ENCODE measurements around the gene ZNF736.
"Not testable (repeated sequence)": the region's sequence is repeated elsewhere in the genome, so short reads cannot be mapped to it uniquely, and the experiment has no call there.

The ZNF736 gene

DNA sequence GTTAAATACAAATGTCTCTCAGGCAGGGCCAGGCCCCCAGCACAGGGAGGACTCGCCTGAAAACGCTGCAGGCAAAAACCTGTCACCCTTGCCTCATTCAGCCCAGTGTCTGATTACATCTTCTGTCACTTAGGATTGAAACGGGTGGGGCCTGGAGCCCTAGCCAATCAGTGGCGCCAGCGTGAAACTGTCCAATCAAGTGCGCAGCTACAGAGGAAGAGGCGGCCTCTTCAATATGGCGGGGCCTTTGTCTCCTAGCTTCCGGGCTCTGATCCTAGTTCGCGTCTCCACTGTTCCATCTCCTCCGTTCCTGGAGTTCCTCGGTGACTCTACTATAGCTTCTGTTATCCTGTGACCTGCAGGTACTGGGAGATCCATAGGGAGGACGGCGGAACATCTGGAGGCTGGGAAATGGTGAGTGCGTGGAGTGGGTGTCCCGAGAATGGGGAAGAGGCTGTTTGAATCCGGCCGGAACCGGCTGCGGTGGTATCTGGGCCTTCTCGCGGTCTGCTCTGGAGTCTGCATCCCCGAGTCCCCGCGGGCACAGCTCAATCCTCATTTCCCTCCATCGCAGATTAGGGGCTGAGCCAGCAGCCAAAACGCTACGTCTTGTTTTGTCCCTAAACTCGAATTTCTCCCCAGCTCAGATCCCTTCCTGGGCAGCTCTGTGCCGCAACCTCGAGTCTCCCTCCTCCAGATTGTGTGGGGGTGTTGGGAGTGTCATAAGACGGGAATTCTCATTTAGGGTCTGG lies at the start of gene ZNF736:
Gene ZNF736, plus strand, starts transcription at position 222 of the 752 bp plus-strand sequence. Its CDS starts 190 bp downstream, at position 412.
- peak; percentile 55 for DNase-seq (ENCODE audit: low read depth)

DNA sequence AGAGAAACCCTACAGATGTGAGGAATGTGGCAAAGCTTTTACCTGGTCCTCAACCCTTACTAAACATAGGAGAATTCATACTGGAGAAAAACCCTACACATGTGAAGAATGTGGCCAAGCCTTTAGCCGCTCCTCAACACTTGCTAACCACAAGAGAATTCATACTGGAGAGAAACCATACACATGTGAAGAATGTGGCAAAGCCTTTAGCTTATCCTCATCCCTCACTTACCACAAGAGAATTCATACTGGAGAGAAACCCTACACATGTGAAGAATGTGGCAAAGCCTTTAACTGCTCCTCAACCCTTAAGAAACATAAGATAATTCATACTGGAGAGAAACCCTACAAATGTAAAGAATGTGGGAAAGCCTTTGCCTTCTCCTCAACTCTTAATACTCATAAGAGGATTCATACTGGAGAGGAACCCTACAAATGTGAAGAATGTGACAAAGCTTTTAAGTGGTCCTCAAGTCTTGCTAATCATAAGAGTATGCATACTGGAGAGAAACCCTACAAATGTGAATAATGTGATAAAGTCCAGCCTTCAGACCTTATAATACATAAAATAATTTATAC lies 47.3 kb upstream of the ZNF736 start:
- no peak for DNase-seq (ENCODE audit: low read depth)

DNA sequence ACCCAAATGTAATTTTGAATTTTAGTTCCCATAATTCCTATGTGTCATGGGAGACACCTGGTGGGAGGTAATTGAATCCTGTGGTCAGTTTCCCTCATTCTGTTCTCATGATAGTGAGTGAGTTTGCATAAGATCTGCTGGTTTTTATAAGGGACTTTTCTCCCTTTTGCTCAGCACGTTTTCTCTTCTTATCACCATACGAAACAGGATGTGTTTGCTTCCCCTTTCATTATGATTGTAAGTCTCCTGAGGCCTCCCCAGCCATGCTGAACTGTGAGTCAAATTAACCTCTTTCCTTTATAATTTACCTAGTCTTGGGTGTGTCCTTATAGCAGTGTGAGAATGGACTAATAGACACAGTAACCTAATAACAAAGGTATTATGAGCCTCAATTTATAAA lies 36.1 kb upstream of the ZNF736 start:
- DNase-seq (ENCODE audit: low read depth), result no peak

DNA sequence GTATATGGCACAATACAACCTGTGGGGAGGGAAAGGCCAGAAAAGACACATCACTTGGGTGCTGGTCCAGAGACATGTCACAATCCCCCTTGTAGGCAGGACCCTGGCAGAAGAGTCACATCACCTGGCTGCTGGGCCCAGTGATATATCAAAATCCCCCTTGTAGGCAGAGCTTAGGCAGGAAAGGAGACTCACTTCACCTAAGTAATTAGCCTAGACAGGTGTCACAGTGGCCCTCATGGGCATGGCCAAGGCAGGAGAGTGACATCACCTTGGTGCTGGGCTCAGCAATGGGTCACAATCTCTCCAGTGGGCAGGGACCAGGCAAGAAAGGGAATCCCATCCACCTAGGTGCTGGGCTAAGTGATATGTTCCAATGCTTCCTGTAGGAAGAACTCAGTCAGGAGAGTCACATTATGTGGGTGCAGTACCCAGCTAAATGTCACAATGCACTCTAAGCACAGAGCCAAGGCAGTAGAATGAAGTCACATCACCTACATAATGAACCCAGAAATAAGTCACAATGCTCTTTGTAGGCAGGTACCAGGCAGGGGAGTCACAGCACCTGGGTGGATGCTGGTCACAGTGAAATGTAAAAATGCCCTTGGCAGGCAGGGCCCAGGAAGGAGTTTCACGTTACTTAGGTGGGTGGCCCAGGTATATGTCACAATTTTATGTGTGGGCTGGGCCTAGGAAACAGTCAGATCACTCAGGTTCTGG lies 18.9 kb upstream of the ZNF736 start:
- no peak for DNase-seq (ENCODE audit: low read depth)

DNA sequence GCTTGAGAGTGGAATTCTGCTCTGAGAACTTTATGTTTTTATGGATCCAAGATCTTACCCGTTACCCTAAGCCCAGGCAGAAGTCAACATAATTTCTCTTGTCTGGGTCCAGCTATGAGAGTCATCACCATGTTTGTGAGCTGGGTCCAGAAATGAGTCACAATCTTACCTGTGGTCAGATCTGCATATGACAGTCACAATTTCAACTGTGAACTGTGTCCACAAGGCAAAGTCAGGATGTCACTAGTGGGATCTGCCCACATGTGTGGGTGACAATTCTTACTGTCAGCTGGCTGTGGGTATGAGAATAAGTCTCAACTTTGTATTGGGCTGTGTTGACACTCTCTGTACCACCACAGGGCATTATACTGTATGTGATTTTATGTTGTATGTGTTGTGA lies 16.3 kb upstream of the ZNF736 start:
- not testable (repeated sequence) for DNase-seq (ENCODE audit: low read depth)

DNA sequence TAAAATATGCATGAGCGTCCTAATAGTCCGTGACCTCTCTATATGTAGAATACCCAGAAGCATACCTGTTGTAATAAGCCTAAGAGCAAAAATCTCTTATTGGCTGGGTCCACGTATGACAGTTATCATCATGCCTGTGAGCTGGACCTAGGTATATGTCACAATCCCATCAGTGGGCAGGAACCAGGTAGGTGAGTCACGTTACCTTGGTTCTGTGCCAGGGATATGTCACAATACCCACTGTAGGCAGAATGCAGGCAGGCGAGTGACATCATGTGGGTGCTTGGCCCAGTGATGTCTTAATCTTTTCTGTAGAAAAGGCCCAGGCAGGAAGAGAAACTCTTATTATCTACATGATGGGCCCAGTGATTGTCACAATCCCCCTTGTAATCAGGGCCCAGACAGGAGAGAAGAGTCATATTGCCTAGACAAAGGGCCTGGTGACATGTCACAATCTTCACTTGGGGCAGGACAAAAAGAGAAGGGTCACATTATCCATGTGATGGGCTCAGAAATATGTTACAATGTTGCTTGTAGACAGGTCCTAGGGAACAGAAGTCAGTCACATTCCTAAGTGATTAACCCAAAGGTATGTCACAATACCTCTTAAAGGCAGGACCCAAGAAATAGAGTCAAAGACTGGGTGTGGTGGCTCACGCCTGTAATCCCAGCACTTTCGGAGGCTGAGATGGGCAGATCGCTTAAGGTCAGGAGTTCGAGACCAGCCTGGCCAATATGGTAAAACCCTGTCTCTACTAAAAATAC lies 12.9 kb upstream of the ZNF736 start:
- DNase-seq (ENCODE audit: low read depth), result no peak

DNA sequence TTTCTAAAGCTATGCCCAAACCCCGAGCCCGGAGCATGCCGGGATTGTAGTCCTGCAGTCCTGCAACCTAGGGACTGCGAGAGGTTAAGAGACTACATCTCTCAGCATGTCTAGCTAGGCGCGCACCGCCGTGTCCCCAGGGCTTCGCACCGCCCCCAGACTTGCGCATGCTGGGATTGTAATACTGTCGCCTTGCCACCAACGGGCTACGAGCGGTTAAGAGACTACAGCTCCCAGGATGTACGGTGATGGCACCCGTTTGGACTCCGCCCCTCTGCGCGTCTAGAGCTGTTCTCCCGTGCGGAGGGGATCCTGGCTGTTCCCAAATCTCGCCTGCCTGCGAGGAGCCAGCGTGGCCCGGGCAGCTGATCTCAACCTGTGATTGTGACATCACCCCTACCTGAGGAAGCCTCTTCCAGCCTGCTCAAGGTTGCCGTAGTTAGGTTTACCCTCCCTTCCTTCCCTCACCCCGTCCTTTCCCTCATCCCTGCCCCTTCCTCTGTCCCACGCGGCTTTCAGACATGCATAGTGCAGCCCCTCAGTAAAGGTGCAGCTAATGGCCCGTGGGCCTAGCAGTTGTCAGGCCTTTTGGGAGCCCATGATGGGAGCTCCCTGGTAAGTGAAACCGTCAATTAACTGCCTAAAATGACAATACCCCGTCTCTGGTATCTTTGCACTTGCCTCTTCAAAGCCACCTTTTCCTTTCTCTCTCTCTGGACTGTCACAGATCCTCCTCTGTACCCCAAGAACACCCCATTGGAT lies 6.3 kb upstream of the ZNF736 start:
- peak; percentile 73 for DNase-seq (ENCODE audit: low read depth)

DNA sequence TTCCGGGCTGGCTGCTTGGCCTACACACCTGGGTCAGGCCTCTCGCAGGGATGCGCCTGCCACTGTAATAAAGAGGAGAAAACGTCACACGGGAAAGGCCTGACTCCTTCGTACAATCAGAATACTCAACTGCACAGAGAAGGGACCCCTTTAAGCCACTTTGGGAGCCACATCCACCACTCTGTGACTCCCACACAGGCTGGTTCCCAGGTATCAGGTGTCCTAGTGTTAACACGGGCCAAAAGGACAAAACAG lies 5.8 kb upstream of the ZNF736 start:
- DNase-seq (ENCODE audit: low read depth), result no peak

DNA sequence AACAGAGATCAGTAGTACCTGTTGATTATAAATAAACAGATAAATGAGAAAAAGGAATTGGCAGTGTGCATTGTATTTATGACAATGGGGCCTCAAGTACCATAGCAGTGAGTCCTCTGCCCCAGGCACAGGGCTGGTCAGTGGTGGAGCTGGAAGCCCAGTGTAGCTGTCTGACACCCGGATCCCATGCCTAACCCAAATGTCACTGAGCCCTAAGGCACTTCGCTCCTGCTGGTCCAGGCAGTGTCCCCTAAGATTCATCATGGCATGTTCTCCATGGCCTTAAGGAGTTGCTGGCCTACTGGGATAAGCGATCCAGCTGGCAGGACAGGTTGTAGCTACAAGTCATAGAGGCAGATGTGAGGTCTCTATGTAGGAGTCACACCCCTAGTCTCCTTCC lies 3.3 kb upstream of the ZNF736 start:
- no peak for DNase-seq (ENCODE audit: low read depth)

DNA sequence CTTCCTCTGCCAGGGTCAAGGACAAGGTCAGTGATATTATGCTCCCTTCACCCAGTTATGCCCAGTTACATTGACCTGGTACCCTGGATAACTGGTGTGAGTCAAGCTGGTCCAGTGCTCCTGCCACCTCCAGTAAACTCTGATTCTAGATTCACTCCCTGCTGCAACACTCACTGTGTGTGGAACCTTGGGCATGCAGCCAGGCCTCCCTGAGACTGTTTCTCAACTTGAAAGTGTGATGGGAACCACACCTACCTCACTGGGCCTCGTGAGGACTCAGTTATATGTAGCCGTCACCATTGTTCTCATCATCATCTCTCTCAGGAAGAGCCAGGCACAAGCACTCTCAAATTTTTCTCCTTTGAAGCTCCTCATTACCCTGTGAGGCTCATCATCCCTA lies 935 bp upstream of the ZNF736 start:
- no peak for DNase-seq (ENCODE audit: low read depth)

DNA sequence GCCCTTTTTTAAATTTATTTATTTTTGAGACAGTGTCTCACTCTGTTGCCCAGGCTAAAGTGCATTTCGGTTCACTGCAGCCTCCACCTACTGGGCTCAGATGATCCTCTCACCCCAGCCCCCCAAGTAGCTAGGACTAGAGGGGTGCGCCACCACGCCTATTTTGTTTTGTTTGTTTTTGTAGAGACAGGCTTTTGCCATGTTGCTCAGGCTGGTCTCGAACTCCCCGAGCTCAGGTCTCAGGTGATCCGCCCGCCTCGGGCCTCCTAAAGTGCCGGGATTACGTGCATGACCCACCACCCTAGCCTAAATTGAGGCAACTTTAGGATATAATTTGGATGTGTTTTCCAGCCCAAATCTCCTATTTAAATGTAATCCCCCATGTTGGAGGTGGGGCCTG lies 805 bp downstream of the ZNF736 start:
- DNase-seq (ENCODE audit: low read depth), result no peak

DNA sequence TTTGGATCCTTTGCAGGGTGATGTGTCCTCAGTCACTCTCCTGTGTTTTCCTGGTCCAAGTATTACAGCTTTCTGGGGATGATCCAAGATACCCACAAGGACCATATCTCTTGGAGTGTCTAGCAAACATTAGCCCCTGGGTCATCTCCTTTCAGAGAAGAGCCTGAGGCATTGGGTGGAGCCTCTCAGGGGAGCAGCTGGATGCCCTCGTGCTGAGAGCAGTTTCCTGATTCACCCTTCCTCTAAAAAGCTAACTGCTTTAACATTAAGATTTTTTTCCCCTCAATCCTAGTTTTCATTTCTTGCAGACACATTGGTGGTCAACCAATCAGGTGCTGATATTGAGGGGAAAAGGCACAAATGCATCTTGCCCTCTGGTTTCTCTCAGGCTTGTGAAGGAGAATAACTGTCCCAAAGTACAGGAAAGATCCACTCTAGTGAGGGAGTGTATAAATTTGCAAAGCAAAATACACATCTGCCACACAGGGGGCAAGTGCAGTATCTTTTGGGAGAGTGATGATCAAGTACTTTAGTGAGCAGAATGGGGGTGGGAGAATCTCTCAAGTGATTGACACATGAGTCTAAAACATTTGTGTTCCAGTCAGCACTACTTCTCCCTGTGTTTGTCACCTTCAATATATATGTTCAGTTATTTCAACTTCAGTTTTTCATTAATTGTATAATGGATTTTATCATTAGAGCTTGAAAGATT lies 2.4 kb downstream of the ZNF736 start:
- DNase-seq (ENCODE audit: low read depth), result not testable (repeated sequence)

DNA sequence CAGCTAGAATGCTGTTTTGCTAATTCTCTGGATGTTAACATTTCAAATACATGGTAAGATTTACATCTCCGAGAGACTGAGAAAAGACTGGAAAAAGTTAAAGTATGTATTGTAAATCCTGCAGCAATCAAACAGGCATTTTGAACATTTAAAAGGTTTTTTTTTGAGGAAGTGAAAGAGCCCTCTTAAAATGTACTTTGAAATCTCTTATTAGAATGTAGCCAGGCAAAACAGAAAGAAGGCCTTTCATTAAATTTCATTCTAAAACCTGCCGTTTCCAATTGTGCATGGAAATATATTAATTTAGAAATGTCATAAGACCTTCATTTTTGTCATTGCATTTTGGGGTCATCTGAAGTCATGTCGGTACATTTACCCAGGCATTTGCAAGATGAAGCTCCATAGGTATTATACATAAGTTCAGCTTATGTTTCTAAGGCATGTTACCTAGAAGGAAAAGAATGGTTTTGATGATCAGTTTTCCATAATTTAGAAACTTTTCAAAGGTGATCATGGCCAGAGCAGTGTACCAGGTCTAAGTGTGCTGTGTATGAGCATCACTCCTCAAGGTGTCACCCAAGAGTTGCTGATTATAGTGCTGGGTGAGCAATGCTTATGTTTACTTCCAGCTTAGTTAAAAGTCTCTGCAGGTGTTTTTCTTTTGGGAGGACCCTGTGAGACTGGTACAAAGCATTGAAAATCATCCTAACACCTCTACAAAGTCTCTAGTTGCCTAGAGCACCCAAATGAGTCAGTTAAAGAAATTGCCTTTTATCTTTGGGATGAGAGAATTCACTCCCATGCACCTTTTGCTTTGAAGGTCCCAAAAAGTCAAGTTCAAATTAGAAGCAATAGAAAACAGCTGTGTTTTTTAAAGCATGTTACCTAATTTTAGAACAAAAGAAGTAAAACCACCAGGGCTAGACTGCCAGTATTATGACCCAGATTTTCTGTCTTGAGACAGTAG lies 7.1 kb downstream of the ZNF736 start:
- DNase-seq (ENCODE audit: low read depth), result no peak

DNA sequence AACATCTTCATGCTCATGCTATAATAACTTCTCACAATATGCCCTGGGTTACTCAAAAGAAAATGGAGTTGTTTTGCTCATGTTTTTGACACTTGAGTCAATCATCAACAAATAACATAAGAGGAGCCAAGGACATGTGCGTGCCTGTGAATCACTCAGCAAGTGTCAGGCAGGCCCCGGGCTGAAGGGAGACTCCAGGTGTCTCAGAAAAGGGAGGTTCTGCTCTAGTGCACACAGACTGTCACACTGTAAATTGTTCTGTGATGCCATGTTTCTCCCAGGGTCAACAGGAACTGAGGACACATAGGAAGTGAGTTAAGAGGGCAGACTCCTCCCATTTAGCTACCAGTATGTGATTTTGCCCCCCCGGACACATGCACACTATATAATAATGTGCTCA lies 10.4 kb downstream of the ZNF736 start:
- DNase-seq (ENCODE audit: low read depth), result not testable (repeated sequence)

DNA sequence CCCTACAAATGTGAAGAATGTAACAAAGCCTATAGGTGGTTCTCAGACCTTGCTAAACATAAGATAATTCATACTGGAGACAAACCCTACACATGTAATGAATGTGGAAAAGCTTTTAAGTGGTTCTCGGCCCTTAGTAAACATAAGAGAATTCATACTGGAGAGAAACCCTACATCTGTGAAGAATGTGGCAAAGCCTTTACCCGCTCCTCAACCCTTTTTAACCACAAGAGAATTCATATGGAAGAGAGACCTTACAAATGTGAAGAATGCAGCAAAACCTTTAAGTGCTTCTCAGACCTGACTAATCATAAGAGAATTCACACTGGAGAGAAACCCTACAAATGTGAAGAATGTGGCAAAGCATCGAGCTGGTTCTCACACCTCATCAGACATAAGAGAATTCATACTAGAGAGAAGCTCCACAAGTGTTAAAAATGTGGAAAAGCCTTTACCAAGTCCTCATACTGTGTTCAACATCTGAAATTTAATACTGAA lies 35.0 kb downstream of the ZNF736 start:
- DNase-seq (ENCODE audit: low read depth), result not testable (repeated sequence)

DNA sequence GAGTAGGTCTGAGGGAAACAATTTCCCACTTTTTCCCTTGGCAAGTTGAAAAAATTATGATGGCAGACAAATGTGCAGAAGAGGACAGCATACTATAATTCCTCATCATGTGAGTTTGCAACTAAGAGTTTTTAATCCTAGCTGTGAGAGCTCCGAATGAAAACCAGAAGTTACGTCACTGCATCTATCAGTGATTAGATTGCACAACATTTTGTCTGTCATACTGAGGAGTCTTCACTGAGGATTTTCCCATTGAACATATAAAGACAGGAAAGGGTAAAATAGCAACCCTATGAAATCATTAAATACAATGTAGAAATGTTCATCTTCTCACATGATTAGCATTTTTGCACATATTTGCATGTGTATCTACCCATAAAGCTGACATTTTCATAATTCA lies 45.8 kb downstream of the ZNF736 start:
- DNase-seq (ENCODE audit: low read depth), result no peak

DNA sequence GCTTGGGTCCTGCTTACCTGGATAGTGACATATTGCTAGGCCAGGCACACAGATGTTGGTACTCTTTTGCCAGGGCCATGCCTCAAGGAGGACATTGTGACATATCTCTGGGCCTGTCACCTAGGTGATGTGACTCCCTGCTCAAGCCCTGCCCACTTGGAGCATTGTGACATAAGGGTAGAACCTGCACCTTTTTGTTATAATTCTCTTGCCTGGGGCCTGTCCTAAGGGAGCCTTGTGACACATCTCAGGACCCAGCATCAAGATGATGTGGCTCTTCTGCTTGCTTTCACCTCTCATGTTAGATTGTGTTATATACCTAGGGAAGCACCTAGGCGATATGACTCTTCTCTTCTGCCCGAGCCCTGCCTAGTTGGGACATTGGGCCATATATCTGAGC lies 57.4 kb downstream of the ZNF736 start:
- no peak for DNase-seq (ENCODE audit: low read depth)

DNA sequence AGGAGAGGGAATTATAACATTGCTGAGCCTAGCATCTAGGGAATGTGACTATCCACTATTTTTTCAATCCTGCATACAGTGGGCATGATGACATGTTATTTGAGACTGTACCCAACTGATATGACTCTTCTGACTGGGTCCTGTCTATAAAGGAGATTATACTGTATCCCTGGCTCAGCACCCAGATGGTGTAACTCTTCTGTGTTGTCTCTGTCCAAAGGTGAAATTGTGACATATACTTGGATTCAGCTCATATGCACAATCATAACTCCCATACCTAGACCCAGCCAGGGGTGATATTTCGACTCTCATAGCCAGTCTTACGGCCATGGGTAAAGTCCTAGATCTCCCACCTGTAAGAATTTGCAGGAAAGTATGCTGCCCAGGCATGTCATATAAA lies 59.3 kb downstream of the ZNF736 start:
- DNase-seq (ENCODE audit: low read depth), result no peak

DNA sequence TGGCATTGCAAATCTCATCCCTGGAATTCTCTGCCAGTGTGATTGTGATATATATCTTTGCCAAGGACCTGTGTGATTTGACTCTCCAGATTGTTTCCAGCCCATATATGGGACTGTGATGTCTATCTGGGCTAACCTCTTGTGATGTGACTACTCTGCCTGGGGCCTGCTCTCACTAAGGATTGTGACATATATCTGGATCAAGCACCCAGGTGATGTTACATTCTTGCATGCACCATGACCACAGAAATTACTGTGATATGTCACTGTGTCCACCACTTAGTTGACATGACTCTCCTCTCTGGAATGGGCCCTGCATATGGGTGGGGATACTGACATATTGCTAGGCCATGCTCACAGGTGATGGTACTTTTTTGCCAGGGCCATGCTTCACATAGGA lies 86.6 kb downstream of the ZNF736 start:
- no peak for DNase-seq (ENCODE audit: low read depth)
